Activated naive CD8-positive, alpha-beta T cell treated with anti-CD3 and anti-CD28 coated beads, Interleukin-2, amount 10 ng/mL, durations not matched to agents 7 days and 5 days (primary cell): ENCODE data around the gene SLC6A11. TPM values are rescaled to one million over a fixed set of nuclear protein-coding genes. Genes with fewer than 3 reads are reported as not detected.

ENCODE experiments used
- ATAC-seq: fragments of 150-1000 bp; cut with Tn5 transposase; one replicate; pipeline ENCODE4 v1.10.0; 2021; ENCODE audit warnings: low read depth, moderate library complexity
- POLR2A ChIA-PET: fragments of 350-600 bp; sonication (Branson Sonifier 250); formaldehyde crosslinking; loops from one replicate; lab custom pipeline; 2021; ENCODE audit warnings: antibody characterized with exemption; lab: Charles Lee
- DNase-seq: peaks from one replicate; pipeline ENCODE4 v3.0.0; 2021
- H3K27ac Mint-ChIP-seq: one replicate; pipeline ENCODE4 v1.8.0; 2022; ENCODE audit warnings: mild to moderate bottlenecking, mixed read lengths
- H3K27me3 Mint-ChIP-seq: one replicate; pipeline ENCODE4 v1.8.0; 2022; ENCODE audit warnings: mild to moderate bottlenecking, moderate library complexity, mixed read lengths
- H3K36me3 Mint-ChIP-seq: one replicate; pipeline ENCODE4 v1.8.0; 2021; ENCODE audit warnings: mild to moderate bottlenecking, mixed read lengths
- H3K4me1 Mint-ChIP-seq: one replicate; pipeline ENCODE4 v1.8.0; 2021; ENCODE audit warnings: mixed read lengths
- H3K4me3 Mint-ChIP-seq: one replicate; pipeline ENCODE4 v1.8.0; 2022; ENCODE audit warnings: mild to moderate bottlenecking, moderate library complexity, mixed read lengths
- H3K9me3 Mint-ChIP-seq: one replicate; pipeline ENCODE4 v1.8.0; 2021; ENCODE audit warnings: mixed read lengths
- total RNA-seq, 2 experiments: library from RNA; stranded (reverse); gene quantifications; one replicate each; pipeline ENCODE4 v1.2.3, GENCODE V29; 2021

Gene SLC6A11
- total RNA-seq, 2 experiments from 2014 or later, result not detected

GRCh38 chr3:10892622-10893021 lies 76.6 kb downstream of the SLC6A11 start:
- no peak overlapping the region for H3K4me3 Mint-ChIP-seq
- H3K27ac Mint-ChIP-seq, result no peak overlapping the region
- POLR2A ChIA-PET, result no interaction called here
- no peaks in the 10 kb centered on the region for H3K27me3 Mint-ChIP-seq
- no peak for ATAC-seq
- H3K36me3 Mint-ChIP-seq, result no peaks in the 10 kb centered on the region
- DNase-seq, result no peak
- peaks cover 1% of the 10 kb centered on the region for H3K4me1 Mint-ChIP-seq
- H3K9me3 Mint-ChIP-seq, result peaks cover 11% of the 10 kb centered on the region

DNA sequence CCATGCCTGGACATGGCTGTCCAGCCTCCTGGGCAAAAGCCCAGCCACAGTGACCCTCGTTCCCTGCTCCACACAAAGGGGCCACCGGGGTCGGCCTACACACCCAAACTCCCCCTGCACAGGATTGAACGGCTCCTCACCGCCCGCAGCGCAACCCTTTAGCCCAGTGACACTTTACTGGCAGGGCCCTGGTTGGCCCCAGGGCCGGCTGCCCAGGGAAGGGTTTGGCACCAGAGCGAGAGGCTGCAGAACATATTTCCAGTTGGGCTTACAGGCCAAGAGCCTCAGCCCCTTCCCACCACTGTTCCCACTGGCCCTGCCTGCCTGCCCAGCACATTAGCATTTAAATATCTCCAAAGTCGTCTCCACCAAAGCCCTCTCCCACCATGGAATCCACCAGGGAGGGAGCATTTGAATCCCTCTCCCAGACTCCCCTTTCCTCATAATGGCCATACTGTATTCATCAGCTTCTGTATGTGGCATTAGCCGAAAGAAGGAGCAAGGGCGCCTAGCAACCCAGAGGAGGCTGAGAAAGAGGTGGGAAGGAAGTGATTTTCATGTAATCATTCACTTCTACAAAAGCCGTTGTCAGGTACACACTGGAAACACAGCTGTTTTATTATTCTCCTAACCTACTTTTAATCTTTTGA lies 85.4 kb downstream of the SLC6A11 start:
- H3K9me3 Mint-ChIP-seq, result peaks cover 15% of the 10 kb centered on the region
- DNase-seq (no peak), ATAC-seq (no peak)
- H3K4me1 Mint-ChIP-seq, result no peaks in the 10 kb centered on the region
- no peaks in the 10 kb centered on the region for H3K36me3 Mint-ChIP-seq
- H3K27me3 Mint-ChIP-seq, result no peaks in the 10 kb centered on the region
- H3K4me3 Mint-ChIP-seq, result no peak overlapping the region
- POLR2A ChIA-PET, result no interaction called here
- H3K27ac Mint-ChIP-seq, result no peak overlapping the region

- Mint-ChIP-seq H3K36me3 (no peaks in the 10 kb centered on the region), H3K27me3 (peaks cover 2% of the 10 kb centered on the region), H3K4me3 (no peak overlapping the region), H3K9me3 (peaks cover 19% of the 10 kb centered on the region), H3K27ac (no peak overlapping the region), H3K4me1 (no peaks in the 10 kb centered on the region)
- DNase-seq (no peak), ATAC-seq (no peak)
- POLR2A ChIA-PET, result no interaction called here
Observed at GRCh38 chr3:10907262-10907661, 91.2 kb downstream of the SLC6A11 start.

DNA sequence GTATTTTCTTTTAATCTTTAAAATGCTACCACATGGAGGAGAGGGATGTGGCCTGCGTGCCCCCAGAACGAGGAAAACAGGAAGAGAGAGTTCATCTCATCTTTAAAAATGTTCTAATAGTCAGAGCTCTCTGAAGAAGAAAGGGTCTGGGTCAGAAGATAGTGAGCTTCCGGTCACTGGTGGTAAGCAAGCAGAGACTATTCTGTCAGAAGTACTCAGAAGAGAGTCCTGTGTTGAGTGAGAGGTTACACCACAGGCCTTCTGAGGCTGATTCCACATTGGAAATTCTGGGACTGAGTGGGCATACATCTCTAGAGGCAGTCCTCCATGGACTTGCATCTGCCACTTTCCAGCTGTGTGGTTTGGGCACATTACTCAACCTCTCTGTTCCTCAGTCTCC lies 94.3 kb downstream of the SLC6A11 start:
- Mint-ChIP-seq H3K4me1 (no peaks in the 10 kb centered on the region), H3K4me3 (no peak overlapping the region), H3K27me3 (peaks cover 2% of the 10 kb centered on the region), H3K9me3 (peaks cover 15% of the 10 kb centered on the region), H3K36me3 (no peaks in the 10 kb centered on the region), H3K27ac (no peak overlapping the region)
- ATAC-seq (no peak), DNase-seq (no peak)
- POLR2A ChIA-PET, result no interaction called here

DNA sequence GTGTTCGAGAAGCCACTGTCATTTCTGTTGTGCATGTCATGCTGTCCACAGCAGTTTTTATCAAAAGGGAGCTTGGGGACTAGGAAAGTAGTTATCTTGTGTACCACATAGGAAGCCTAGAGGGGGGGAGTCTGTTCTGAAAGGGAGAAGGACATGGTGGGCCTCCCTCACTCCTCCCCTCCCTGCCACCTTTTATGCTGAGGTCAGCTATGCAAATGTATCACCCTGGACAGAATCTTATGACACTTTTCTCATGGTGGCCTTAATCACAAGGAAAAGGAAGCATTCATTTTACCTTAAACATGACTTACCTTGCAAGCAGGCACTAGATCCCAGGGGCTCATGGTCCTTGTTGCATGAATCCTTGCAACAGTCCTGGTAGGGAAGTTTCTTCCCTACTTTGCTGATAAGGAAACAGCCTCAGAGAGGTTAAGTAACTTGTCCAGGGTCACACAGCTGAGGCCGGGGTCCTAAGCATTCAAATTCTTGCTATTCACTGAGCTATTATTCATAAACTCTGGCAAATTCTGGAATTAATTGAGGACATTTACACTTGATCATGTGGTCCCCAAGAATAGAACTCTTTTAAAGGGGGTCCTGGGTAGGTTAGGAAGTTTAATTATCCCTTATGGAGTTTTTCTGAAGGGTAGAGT lies 95.4 kb downstream of the SLC6A11 start:
- Mint-ChIP-seq H3K27ac (no peak overlapping the region), H3K4me3 (no peak overlapping the region), H3K36me3 (no peaks in the 10 kb centered on the region), H3K4me1 (no peaks in the 10 kb centered on the region), H3K9me3 (peaks cover 9% of the 10 kb centered on the region), H3K27me3 (peaks cover 2% of the 10 kb centered on the region)
- DNase-seq, result no peak
- ATAC-seq, result no peak
- POLR2A ChIA-PET, result no interaction called here

GRCh38 chr3:10912786-10913185 lies 96.8 kb downstream of the SLC6A11 start:
- H3K27ac Mint-ChIP-seq, result no peak overlapping the region
- no peak overlapping the region for H3K4me3 Mint-ChIP-seq
- no peak for DNase-seq
- no peaks in the 10 kb centered on the region for H3K4me1 Mint-ChIP-seq
- no peak for ATAC-seq
- H3K9me3 Mint-ChIP-seq, result peaks cover 8% of the 10 kb centered on the region
- POLR2A ChIA-PET, result no interaction called here
- no peaks in the 10 kb centered on the region for H3K36me3 Mint-ChIP-seq
- peaks cover 4% of the 10 kb centered on the region for H3K27me3 Mint-ChIP-seq

GRCh38 chr3:10915376-10915775 lies 99.3 kb downstream of the SLC6A11 start:
- DNase-seq (no peak), ATAC-seq (no peak)
- POLR2A ChIA-PET, result no interaction called here
- no peaks in the 10 kb centered on the region for H3K9me3 Mint-ChIP-seq
- H3K36me3 Mint-ChIP-seq, result no peaks in the 10 kb centered on the region
- no peaks in the 10 kb centered on the region for H3K4me1 Mint-ChIP-seq
- H3K27me3 Mint-ChIP-seq, result peaks cover 4% of the 10 kb centered on the region
- no peak overlapping the region for H3K27ac Mint-ChIP-seq
- no peak overlapping the region for H3K4me3 Mint-ChIP-seq

DNA sequence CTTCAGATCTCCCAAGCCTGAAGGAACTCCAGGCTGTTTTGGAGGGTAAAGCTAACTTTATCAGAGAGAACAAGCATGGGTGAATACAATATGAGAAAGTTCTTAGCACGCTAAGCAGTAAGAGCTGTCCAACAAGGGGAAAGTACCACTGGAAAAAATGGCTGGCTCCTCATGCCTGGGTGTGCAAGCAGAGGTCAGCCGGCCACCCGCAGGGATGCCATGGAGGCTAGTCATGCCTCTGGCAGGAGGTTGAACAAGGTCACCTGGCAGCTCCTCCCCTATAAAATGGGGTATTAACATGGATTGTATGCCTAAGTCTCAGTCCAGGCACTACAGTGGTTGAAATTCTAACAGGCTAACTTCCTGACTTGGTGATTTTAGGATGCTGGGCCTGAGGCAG lies 101.1 kb downstream of the SLC6A11 start:
- Mint-ChIP-seq H3K27ac (no peak overlapping the region), H3K4me1 (no peaks in the 10 kb centered on the region), H3K9me3 (no peaks in the 10 kb centered on the region), H3K4me3 (no peak overlapping the region), H3K36me3 (no peaks in the 10 kb centered on the region), H3K27me3 (peaks cover 8% of the 10 kb centered on the region)
- POLR2A ChIA-PET, result no interaction called here
- ATAC-seq (no peak), DNase-seq (no peak)

- no peak overlapping the region for H3K4me3 Mint-ChIP-seq
- DNase-seq, result no peak
- H3K9me3 Mint-ChIP-seq, result no peaks in the 10 kb centered on the region
- H3K27ac Mint-ChIP-seq, result no peak overlapping the region
- POLR2A ChIA-PET, result no interaction called here
- ATAC-seq, result no peak
- H3K27me3 Mint-ChIP-seq, result peaks cover 10% of the 10 kb centered on the region
- no peaks in the 10 kb centered on the region for H3K4me1 Mint-ChIP-seq
- H3K36me3 Mint-ChIP-seq, result no peaks in the 10 kb centered on the region
Observed at GRCh38 chr3:10918011-10918410, 102.0 kb downstream of the SLC6A11 start.

DNA sequence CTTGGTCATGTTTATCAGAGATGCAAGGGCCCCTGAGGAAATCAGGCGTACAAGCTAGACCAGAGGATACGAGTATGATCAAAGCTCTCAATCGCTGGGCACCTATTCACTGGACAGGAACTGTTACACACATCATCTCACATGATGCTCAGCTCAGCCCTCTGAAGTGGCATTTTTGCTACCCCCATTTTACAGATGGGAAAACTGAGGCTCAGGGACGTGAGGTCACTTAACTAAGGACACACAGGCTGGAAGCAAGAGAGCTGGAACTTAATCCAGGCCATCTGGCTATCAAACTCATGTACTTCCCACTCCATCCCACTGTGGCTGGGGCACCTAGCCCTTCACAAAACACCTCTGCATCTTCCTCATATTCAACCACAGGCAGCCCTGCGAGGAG lies 103.6 kb downstream of the SLC6A11 start:
- H3K4me1 Mint-ChIP-seq, result peaks cover 2% of the 10 kb centered on the region
- H3K9me3 Mint-ChIP-seq, result no peaks in the 10 kb centered on the region
- DNase-seq (no peak), ATAC-seq (no peak)
- H3K27me3 Mint-ChIP-seq, result peaks cover 12% of the 10 kb centered on the region
- H3K4me3 Mint-ChIP-seq, result no peak overlapping the region
- H3K27ac Mint-ChIP-seq, result no peak overlapping the region
- no peaks in the 10 kb centered on the region for H3K36me3 Mint-ChIP-seq
- POLR2A ChIA-PET, result no interaction called here

DNA sequence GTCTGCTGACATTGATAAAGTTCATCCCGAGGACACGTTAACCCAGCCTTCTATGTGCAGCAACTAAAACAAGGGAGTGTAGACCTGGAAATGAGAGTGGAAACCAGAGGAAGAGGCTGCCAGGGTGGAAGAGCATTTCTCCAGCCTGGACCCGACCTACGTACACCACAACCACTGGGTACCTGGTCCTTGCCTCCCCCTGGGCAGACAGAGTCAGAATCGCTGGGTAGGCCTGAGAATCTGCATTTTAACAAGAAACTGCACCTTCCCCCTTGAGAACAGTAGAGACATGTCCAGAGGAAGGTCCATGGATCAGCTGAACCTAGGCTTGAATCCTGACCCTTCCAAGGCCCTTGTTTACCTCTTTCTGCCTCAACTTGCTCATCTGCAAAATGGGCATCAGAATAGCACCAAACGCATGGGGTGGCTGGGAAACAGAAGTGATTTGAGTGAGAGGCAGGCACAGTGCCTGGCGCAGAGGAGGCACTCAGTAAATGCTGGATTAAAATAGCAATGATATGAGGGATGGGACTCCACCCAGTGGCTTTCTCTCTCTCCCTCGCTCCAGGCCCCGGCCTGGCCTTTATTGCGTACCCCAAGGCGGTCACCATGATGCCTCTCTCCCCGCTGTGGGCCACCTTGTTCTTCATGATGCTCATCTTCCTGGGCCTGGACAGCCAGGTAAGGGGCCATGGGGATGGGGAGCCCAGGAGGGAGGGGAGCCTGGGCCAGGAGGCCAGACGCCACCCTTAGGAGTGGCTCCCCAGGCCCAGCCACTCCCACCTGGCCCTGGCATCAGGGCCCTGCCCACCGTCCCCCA lies 109.6 kb downstream of the SLC6A11 start:
- POLR2A ChIA-PET, result no interaction called here
- Mint-ChIP-seq H3K27ac (no peak overlapping the region), H3K36me3 (no peaks in the 10 kb centered on the region), H3K9me3 (no peaks in the 10 kb centered on the region), H3K4me3 (no peak overlapping the region), H3K4me1 (peaks cover 2% of the 10 kb centered on the region), H3K27me3 (peaks cover 10% of the 10 kb centered on the region)
- DNase-seq, result no peak
- no peak for ATAC-seq

DNA sequence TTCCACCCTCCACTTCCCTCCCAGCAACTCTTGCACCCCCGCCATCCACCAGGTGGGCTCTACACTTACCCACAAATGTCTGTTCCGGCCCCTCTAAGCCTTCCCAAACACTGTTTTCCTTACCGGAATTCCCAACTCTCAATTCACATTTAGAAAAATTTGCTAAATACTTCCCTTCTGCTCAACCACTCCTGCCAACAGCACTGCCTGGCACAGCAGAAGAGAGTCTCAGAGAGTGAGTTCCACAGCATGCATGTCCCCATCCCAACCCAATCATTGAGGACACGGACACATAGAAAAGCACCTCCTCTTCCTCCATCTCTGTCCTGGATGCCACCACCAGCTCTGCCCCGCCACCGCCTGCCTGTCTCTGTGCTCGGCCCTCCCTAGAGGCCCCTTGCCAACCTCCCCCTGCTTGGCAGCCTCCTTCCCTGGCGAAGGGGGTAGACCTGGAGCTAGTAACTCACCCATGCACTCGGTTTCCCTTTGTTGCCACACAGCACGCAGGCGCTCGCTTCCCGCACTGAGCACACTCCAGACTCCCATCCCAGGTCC lies 110.3 kb downstream of the SLC6A11 start:
- POLR2A ChIA-PET, result no interaction called here
- DNase-seq, result no peak
- H3K27ac Mint-ChIP-seq, result no peak overlapping the region
- ATAC-seq, result no peak
- H3K4me3 Mint-ChIP-seq, result no peak overlapping the region
- H3K36me3 Mint-ChIP-seq, result no peaks in the 10 kb centered on the region
- H3K27me3 Mint-ChIP-seq, result peaks cover 7% of the 10 kb centered on the region
- H3K4me1 Mint-ChIP-seq, result peaks cover 2% of the 10 kb centered on the region
- H3K9me3 Mint-ChIP-seq, result no peaks in the 10 kb centered on the region

- DNase-seq, result no peak
- POLR2A ChIA-PET, result no interaction called here
- no peaks in the 10 kb centered on the region for H3K9me3 Mint-ChIP-seq
- H3K4me1 Mint-ChIP-seq, result peaks cover 2% of the 10 kb centered on the region
- peaks cover 6% of the 10 kb centered on the region for H3K27me3 Mint-ChIP-seq
- ATAC-seq, result no peak
- H3K36me3 Mint-ChIP-seq, result no peaks in the 10 kb centered on the region
- H3K4me3 Mint-ChIP-seq, result no peak overlapping the region
- no peak overlapping the region for H3K27ac Mint-ChIP-seq
Observed at GRCh38 chr3:10926811-10927521, 110.9 kb downstream of the SLC6A11 start.
